ENCODE measurements around the gene FOCAD.

FOCAD gene

DNA sequence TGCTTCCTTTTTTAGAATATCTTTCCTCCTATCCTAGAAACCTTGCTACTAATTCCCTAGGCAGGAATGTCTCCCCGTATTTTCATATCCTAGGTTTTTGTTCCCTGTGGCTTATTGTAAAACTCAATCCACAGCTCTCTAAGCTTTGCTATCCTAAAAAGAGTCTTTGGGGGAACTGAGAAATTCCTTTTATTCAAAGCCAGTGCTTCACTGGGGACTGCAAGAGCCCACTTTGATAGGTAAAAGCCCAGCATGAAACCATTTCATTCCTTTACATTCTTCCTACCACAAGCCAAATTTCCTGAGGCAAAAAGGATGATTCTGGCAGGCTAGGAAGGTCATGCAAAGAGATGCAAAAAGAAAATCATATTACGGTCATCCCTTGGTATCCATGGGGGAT lies 353.2 kb downstream of the FOCAD start:
- H3K36me3 ChIP-seq (ENCODE audit: control insufficient read depth, insufficient read depth, low read length) = no peaks in the 10 kb centered on the region
- TF ChIP-seq, protein P1, sequence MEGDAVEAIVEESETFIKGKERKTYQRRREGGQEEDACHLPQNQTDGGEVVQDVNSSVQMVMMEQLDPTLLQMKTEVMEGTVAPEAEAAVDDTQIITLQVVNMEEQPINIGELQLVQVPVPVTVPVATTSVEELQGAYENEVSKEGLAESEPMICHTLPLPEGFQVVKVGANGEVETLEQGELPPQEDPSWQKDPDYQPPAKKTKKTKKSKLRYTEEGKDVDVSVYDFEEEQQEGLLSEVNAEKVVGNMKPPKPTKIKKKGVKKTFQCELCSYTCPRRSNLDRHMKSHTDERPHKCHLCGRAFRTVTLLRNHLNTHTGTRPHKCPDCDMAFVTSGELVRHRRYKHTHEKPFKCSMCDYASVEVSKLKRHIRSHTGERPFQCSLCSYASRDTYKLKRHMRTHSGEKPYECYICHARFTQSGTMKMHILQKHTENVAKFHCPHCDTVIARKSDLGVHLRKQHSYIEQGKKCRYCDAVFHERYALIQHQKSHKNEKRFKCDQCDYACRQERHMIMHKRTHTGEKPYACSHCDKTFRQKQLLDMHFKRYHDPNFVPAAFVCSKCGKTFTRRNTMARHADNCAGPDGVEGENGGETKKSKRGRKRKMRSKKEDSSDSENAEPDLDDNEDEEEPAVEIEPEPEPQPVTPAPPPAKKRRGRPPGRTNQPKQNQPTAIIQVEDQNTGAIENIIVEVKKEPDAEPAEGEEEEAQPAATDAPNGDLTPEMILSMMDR (IDR thresholded peaks at IDR 0.05) = no peak
- no peak overlapping the region for H3K4me2 ChIP-seq (ENCODE audit: low read length)
- H2AFZ ChIP-seq = no peak overlapping the region
- H3K4me3 ChIP-seq (ENCODE audit: low read depth, low read length) = no peak overlapping the region
- H3K27me3 ChIP-seq (ENCODE audit: control insufficient read depth, insufficient read depth, low read length) = no peaks in the 10 kb centered on the region
- no peaks in the 10 kb centered on the region for H3K4me1 ChIP-seq
- H3K9me3 ChIP-seq (ENCODE audit: control insufficient read depth, low read length) = no peaks in the 10 kb centered on the region
- no peaks in the 10 kb centered on the region for H3K79me2 ChIP-seq
- H3K27ac ChIP-seq = no peak overlapping the region
- no peak overlapping the region for H3K9ac ChIP-seq

DNA sequence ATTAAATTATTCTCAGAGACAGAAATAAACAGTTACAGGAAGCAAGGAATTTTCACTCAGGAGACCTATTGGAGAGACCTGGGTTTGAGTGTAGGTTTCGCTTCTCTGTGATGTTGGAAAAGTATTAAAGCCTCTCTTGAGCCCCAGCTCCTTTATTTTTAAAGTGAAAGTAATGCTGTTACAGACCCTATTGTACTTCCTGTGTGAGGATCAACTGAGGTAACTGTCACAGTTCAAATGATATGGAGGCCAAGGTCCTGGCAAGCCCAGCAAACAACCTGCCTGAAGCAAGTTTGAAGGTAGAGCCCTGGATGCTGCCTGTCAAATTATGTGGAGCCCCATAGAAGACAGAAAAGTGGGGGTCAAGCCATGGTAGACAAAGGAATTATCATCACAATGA lies 355.2 kb downstream of the FOCAD start:
- H3K4me2 ChIP-seq (ENCODE audit: low read length) = no peak overlapping the region
- H3K79me2 ChIP-seq = no peaks in the 10 kb centered on the region
- H3K9ac ChIP-seq = no peak overlapping the region
- H3K27me3 ChIP-seq (ENCODE audit: control insufficient read depth, insufficient read depth, low read length) = no peaks in the 10 kb centered on the region
- H3K9me3 ChIP-seq (ENCODE audit: control insufficient read depth, low read length) = no peaks in the 10 kb centered on the region
- no peaks in the 10 kb centered on the region for H3K36me3 ChIP-seq (ENCODE audit: control insufficient read depth, insufficient read depth, low read length)
- peak overlapping the region; percentile 5 for H2AFZ ChIP-seq
- no peak overlapping the region for H3K4me3 ChIP-seq (ENCODE audit: low read depth, low read length)
- no peak overlapping the region for H3K27ac ChIP-seq
- no peaks in the 10 kb centered on the region for H3K4me1 ChIP-seq
- TF ChIP-seq, protein P1 (IDR thresholded peaks at IDR 0.05) = no peak

DNA sequence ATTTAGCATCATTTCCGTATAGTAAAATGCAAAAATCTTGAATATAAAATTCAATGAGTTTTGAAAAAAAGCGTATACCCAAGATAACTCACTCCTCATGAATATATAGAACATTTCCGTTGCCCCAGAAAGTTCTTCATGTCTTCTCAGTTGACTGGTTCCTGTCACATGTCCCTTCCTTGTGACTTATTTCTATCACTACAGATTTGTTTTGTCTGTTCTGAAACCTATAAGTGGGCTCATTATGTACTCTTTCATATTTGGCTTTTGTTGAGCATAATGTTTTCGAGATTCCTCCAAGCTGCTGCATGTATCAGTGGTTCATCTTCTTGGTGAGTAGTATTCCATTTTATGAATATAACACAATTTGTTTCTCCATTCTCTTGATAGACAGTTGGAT lies 358.4 kb downstream of the FOCAD start:
- TF ChIP-seq, protein P1 (IDR thresholded peaks at IDR 0.05) = no peak
- Histone ChIP-seq H3K9me3 (ENCODE audit: control insufficient read depth, low read length) (no peaks in the 10 kb centered on the region), H3K36me3 (ENCODE audit: control insufficient read depth, insufficient read depth, low read length) (no peaks in the 10 kb centered on the region), H3K4me3 (ENCODE audit: low read depth, low read length) (no peak overlapping the region), H2AFZ (no peak overlapping the region), H3K27me3 (ENCODE audit: control insufficient read depth, insufficient read depth, low read length) (no peaks in the 10 kb centered on the region), H3K9ac (no peak overlapping the region), H3K4me2 (ENCODE audit: low read length) (no peak overlapping the region), H3K27ac (no peak overlapping the region), H3K79me2 (no peaks in the 10 kb centered on the region), H3K4me1 (no peaks in the 10 kb centered on the region)

DNA sequence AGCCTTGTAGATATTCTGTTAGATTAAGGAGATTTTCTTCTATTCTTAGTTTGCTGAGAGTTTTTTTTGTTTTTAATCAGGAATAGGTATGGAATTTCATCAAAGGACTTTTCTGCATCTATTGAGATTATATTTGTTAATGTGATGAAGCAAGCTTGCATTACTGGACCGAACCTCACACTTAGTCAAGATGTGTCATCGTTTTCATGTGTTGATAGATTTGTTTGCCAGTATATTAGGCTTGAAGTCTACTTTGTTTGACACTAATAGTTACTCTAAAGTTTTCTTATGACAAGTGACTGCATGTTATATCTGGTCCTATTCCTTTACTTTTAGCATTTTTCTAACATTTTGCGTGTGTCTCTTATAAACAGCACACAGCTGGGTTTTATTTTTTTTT lies 359.8 kb downstream of the FOCAD start:
- Histone ChIP-seq H2AFZ (no peak overlapping the region), H3K9me3 (ENCODE audit: control insufficient read depth, low read length) (no peaks in the 10 kb centered on the region), H3K36me3 (ENCODE audit: control insufficient read depth, insufficient read depth, low read length) (no peaks in the 10 kb centered on the region), H3K4me2 (ENCODE audit: low read length) (no peak overlapping the region), H3K4me1 (no peaks in the 10 kb centered on the region), H3K9ac (no peak overlapping the region), H3K79me2 (no peaks in the 10 kb centered on the region), H3K27me3 (ENCODE audit: control insufficient read depth, insufficient read depth, low read length) (no peaks in the 10 kb centered on the region), H3K27ac (no peak overlapping the region), H3K4me3 (ENCODE audit: low read depth, low read length) (no peak overlapping the region)
- TF ChIP-seq, protein P1 (IDR thresholded peaks at IDR 0.05) = no peak
